IMR-90 (cell line): ENCODE measurements around the gene POU3F2. TPM values are rescaled to one million over a fixed set of nuclear protein-coding genes. Genes with fewer than 3 reads are reported as not detected.

Experiments used
- ATAC-seq: fragments of 200-7000 bp; cut with Tn5 transposase; 2 replicates; pipeline ENCODE4 v1.9.1; 2020; ENCODE audit warnings: low read depth, mild to moderate bottlenecking, moderate library complexity
- BruUV-seq: library from RNA; stranded (reverse); fragments of 400-500 nt; replicated peaks from 2 replicates; lab custom pipeline; 2021; lab: Mats Ljungman, UMichigan
- CTCF ChIA-PET: fragments of 300-600 bp; formaldehyde crosslinking; extraction: SDS; loops from one replicate; lab custom pipeline; 2021; ENCODE audit warnings: antibody characterized with exemption; lab: Yijun Ruan, JAX
- POLR2A ChIA-PET: fragments of 300-600 bp; sonication (Branson Sonifier 250); formaldehyde crosslinking; loops from one replicate; lab custom pipeline; 2022; ENCODE audit warnings: antibody characterized with exemption; ENCODE audit not compliant: unreplicated experiment; lab: Charles Lee
- DNase-seq: peaks from one replicate; pipeline ENCODE4 v3.0.0; 2013
- H2AFZ ChIP-seq: replicated peaks from 2 replicates; pipeline ENCODE3; 2013; ENCODE audit warnings: low read length, mild to moderate bottlenecking; ENCODE audit not compliant: poor library complexity
- H2AK5ac ChIP-seq: 2 replicates; pipeline ENCODE4 v1.6.1; 2013; ENCODE audit warnings: low read depth, low read length, inconsistent platforms
- H2AK9ac ChIP-seq: replicated peaks from 2 replicates; pipeline ENCODE3; 2013; ENCODE audit warnings: mild to moderate bottlenecking, low read depth, low read length, moderate library complexity; ENCODE audit not compliant: poor library complexity
- H2BK120ac ChIP-seq: 2 replicates; pipeline ENCODE4 v1.6.1; 2013; ENCODE audit warnings: low read depth, low read length, inconsistent platforms
- H2BK15ac ChIP-seq: 3 replicates; pipeline ENCODE4 v1.6.1; 2013; ENCODE audit warnings: low read depth, low read length, inconsistent platforms
- H2BK20ac ChIP-seq: 2 replicates; pipeline ENCODE4 v1.6.1; 2013; ENCODE audit warnings: low read depth, mild to moderate bottlenecking, inconsistent platforms, low read length, moderate library complexity
- H2BK5ac ChIP-seq: 2 replicates; pipeline ENCODE4 v1.6.1; 2013; ENCODE audit warnings: mild to moderate bottlenecking, low read depth, low read length, inconsistent platforms; ENCODE audit not compliant: poor library complexity, severe bottlenecking
- H3K14ac ChIP-seq: replicated peaks from 2 replicates; pipeline ENCODE4 v1.6.1; 2013; ENCODE audit warnings: low read depth, low read length, inconsistent platforms
- H3K18ac ChIP-seq: 2 replicates; pipeline ENCODE4 v1.6.1; 2013; ENCODE audit warnings: low read depth, low read length, control low read depth
- H3K23ac ChIP-seq: 2 replicates; pipeline ENCODE4 v1.6.1; 2013; ENCODE audit warnings: low read depth, low read length, inconsistent platforms
- H3K27ac ChIP-seq: 2 replicates; pipeline ENCODE4 v1.5.1; 2013; ENCODE audit warnings: mild to moderate bottlenecking, control low read depth, low read length; ENCODE audit not compliant: insufficient read depth
- H3K27me3 ChIP-seq: 2 replicates; pipeline ENCODE4 v1.6.1; 2013; ENCODE audit warnings: low read length; ENCODE audit not compliant: control insufficient read depth, insufficient read depth
- H3K36me3 ChIP-seq: 2 replicates; pipeline ENCODE4 v1.6.1; 2013; ENCODE audit warnings: low read length, mixed read lengths; ENCODE audit not compliant: control insufficient read depth, insufficient read depth
- H3K4ac ChIP-seq: 2 replicates; pipeline ENCODE4 v1.6.1; 2013; ENCODE audit warnings: low read depth, low read length, inconsistent platforms
- H3K4me1 ChIP-seq: 2 replicates; pipeline ENCODE4 v1.6.1; 2013; ENCODE audit warnings: low read length, mixed read lengths; ENCODE audit not compliant: control insufficient read depth, insufficient read depth
- H3K4me2 ChIP-seq: 2 replicates; pipeline ENCODE4 v1.6.1; 2013; ENCODE audit warnings: low read depth, mild to moderate bottlenecking, control low read depth, low read length, moderate library complexity
- H3K4me3 ChIP-seq: 2 replicates; pipeline ENCODE4 v1.5.1; 2013; ENCODE audit warnings: low read depth, mild to moderate bottlenecking, control low read depth, low read length, moderate library complexity; ENCODE audit not compliant: insufficient read depth
- H3K56ac ChIP-seq: 2 replicates; pipeline ENCODE4 v1.6.1; 2013; ENCODE audit warnings: low read length, inconsistent platforms; ENCODE audit not compliant: insufficient read depth; ENCODE audit errors: extremely low read depth
- H3K79me1 ChIP-seq, 2 experiments: 2 replicates each; pipeline ENCODE4 v1.6.1; 2013; ENCODE audit warnings: low read length in 2 of 2, inconsistent platforms in 1 of 2, low read depth in 1 of 2
- H3K9ac ChIP-seq: 2 replicates; pipeline ENCODE4 v1.6.1; 2013; ENCODE audit warnings: low read depth, low read length, control low read depth
- H3K9me1 ChIP-seq: 2 replicates; pipeline ENCODE4 v1.6.1; 2013; ENCODE audit warnings: low read length, inconsistent platforms; ENCODE audit not compliant: insufficient read depth
- H3K9me3 ChIP-seq: 2 replicates; pipeline ENCODE4 v1.6.1; 2013; ENCODE audit warnings: low read length; ENCODE audit not compliant: control insufficient read depth, insufficient read depth
- H4K20me1 ChIP-seq: 2 replicates; pipeline ENCODE4 v1.6.1; 2013; ENCODE audit warnings: low read length, inconsistent platforms; ENCODE audit not compliant: insufficient read depth
- H4K5ac ChIP-seq: 2 replicates; pipeline ENCODE4 v1.6.1; 2013; ENCODE audit warnings: mild to moderate bottlenecking, low read depth, low read length, control low read depth
- H4K8ac ChIP-seq, 2 experiments: 2 replicates each; pipeline ENCODE4 v1.6.1; 2013; ENCODE audit warnings: low read depth in 2 of 2, low read length in 2 of 2, control low read depth in 1 of 2, inconsistent platforms in 1 of 2
- H4K91ac ChIP-seq: 2 replicates; pipeline ENCODE4 v1.6.1; 2013; ENCODE audit warnings: low read depth, low read length, inconsistent platforms; ENCODE audit not compliant: insufficient read depth
- BHLHE40 ChIP-seq: fragments of 150-350 bp; IDR thresholded peaks from 2 replicates; pipeline ENCODE4 v1.6.1; 2016; ENCODE audit warnings: mild to moderate bottlenecking, low read depth, low read length
- CEBPB ChIP-seq: IDR thresholded peaks from 2 replicates; pipeline ENCODE4 v1.6.1; 2012; ENCODE audit warnings: low read depth, low read length, improper control_type of control experiment
- CHD1 ChIP-seq: IDR thresholded peaks from 2 replicates; pipeline ENCODE4 v1.6.1; 2012; ENCODE audit warnings: low read depth, low read length, improper control_type of control experiment
- CTCF ChIP-seq: conservative IDR thresholded peaks from 2 replicates; pipeline ENCODE4 v1.5.1; 2012; ENCODE audit warnings: mild to moderate bottlenecking, low read depth, low read length, improper control_type of control experiment
- ELK1 ChIP-seq: fragments of 150-350 bp; IDR thresholded peaks from 2 replicates; pipeline ENCODE4 v1.6.1; 2016; ENCODE audit warnings: low read depth, mild to moderate bottlenecking, low read length, moderate library complexity, borderline replicate concordance
- FOS ChIP-seq: fragments of 150-350 bp; IDR thresholded peaks from 2 replicates; pipeline ENCODE4 v1.6.1; 2016; ENCODE audit warnings: low read depth, low read length
- MAFK ChIP-seq: IDR thresholded peaks from 2 replicates; pipeline ENCODE4 v1.6.1; 2012; ENCODE audit warnings: low read depth, low read length, improper control_type of control experiment
- MAZ ChIP-seq: IDR thresholded peaks from 2 replicates; pipeline ENCODE4 v1.6.1; 2012; ENCODE audit warnings: low read depth, mild to moderate bottlenecking, low read length, improper control_type of control experiment, moderate library complexity, borderline replicate concordance
- MXI1 ChIP-seq: IDR thresholded peaks from 2 replicates; pipeline ENCODE4 v1.6.1; 2012; ENCODE audit warnings: low read depth, mild to moderate bottlenecking, low read length, moderate library complexity, borderline replicate concordance
- NFE2L2 ChIP-seq: fragments of 150-350 bp; IDR thresholded peaks from 2 replicates; pipeline ENCODE4 v1.6.1; 2016; ENCODE audit warnings: low read depth, mild to moderate bottlenecking, low read length
- POLR2A ChIP-seq: IDR thresholded peaks from 2 replicates; pipeline ENCODE4 v1.6.1; 2012; ENCODE audit warnings: mild to moderate bottlenecking, low read depth, low read length
- RAD21 ChIP-seq: IDR thresholded peaks from 2 replicates; pipeline ENCODE4 v1.6.1; 2012; ENCODE audit warnings: low read length, improper control_type of control experiment
- RCOR1 ChIP-seq: IDR thresholded peaks from 2 replicates; pipeline ENCODE4 v1.6.1; 2012; ENCODE audit warnings: mild to moderate bottlenecking, low read length, improper control_type of control experiment; ENCODE audit not compliant: insufficient replicate concordance
- RFX5 ChIP-seq: IDR thresholded peaks from 2 replicates; pipeline ENCODE4 v1.8.0; 2012; ENCODE audit warnings: low read depth, mild to moderate bottlenecking, low read length, moderate library complexity
- SMC3 ChIP-seq: fragments of 150-350 bp; IDR thresholded peaks from 2 replicates; pipeline ENCODE4 v1.6.1; 2016; ENCODE audit warnings: low read depth, mild to moderate bottlenecking, antibody characterized with exemption, low read length, moderate library complexity
- USF2 ChIP-seq: fragments of 150-350 bp; IDR thresholded peaks from 2 replicates; pipeline ENCODE4 v1.6.1; 2017; ENCODE audit warnings: mild to moderate bottlenecking, antibody characterized with exemption, low read length, low read depth
- WGBS, 2 experiments: methylation state at CpG; one replicate each; pipeline versions ENCODE4 v1.1.5 to v1.1.7; 2013; ENCODE audit warnings: missing lambda C conversion rate in 2 of 2; ENCODE audit not compliant: insufficient read length in 1 of 2; ENCODE audit errors: extremely low coverage in 2 of 2; 5-methylcytosine and 5-hydroxymethylcytosine counted together
- dilution Hi-C: fragments of 300-500 bp; cut with HindIII; formaldehyde crosslinking; loops from one replicate; pipeline ENCODE4 v1.14.3; 2018; ENCODE audit warnings: low sequenced_read_pairs; ENCODE audit not compliant: unreplicated experiment
- in situ Hi-C: fragments of 300-500 bp; cut with MboI; formaldehyde crosslinking; loops from 3 replicates; pipeline ENCODE4 v1.14.3; 2019; ENCODE audit warnings: low sequenced_read_pairs, inconsistent platforms, mixed read lengths
- intact Hi-C: fragments of 100-400 bp; cut with micrococcal nuclease; formaldehyde crosslinking; loops from 2 replicates; pipeline ENCODE4 v1.10.0; 2022
- polyA plus RNA-seq, 3 experiments: library from polyadenylated mRNA; depleted of rRNA; stranded (reverse); fragments of >200 nt; gene quantifications; 2 replicates each; pipeline ENCODE4 v1.2.3, GENCODE V29; 2012; ENCODE audit warnings: low replicate concordance in 1 of 3
- total RNA-seq: library from RNA; depleted of rRNA; stranded (reverse); fragments of >200 nt; gene quantifications from 2 replicates; pipeline ENCODE4 v1.2.3, GENCODE V29; 2012

Gene POU3F2
- total and polyA plus RNA-seq, 2 of the 4 experiments (the other 2 are of a cell fraction): not detected

GRCh38 chr6:98864497-98864896 is 30.1 kb downstream of the POU3F2 start:
- Histone ChIP-seq H2AK5ac (no peak overlapping the region), H2BK15ac (no peak overlapping the region), H3K27me3 (no peaks in the 10 kb centered on the region), H3K79me1 (no peaks in the 10 kb centered on the region), H3K9me1 (0 out of 2 replicates have a peak, but pooled peaks cover 3% of the 10 kb centered on the region), H3K4me1 (no peaks in the 10 kb centered on the region), H3K9me3 (no peaks in the 10 kb centered on the region), H3K4me3 (no peak overlapping the region), H3K14ac (no peak overlapping the region), H2BK5ac (no peak overlapping the region), H3K18ac (no peak overlapping the region), H3K23ac (no peak overlapping the region), H4K91ac (no peak overlapping the region), H4K8ac (no peak overlapping the region), H3K36me3 (0 out of 2 replicates have a peak, but pooled peaks cover 1% of the 10 kb centered on the region), H3K9ac (no peak overlapping the region), H3K4me2 (no peak overlapping the region), H2AK9ac (no peak overlapping the region), H3K27ac (no peak overlapping the region), H4K5ac (no peak overlapping the region), H3K56ac (no peak overlapping the region), H2BK20ac (no peak overlapping the region), H2BK120ac (no peak overlapping the region), H3K4ac (no peak overlapping the region), H4K20me1 (no peaks in the 10 kb centered on the region; the same call in 1 of the 2 replicates), H2AFZ (no peak overlapping the region)
- no CpG with 5 or more reads among the region's 6 CpGs for WGBS, 2 experiments
- dilution Hi-C loops (no loop called here), intact Hi-C loops (no loop called here), in situ Hi-C loops (no loop called here)
- no TSS peak for BruUV-seq
- no peak for DNase-seq
- ChIA-PET POLR2A (no interaction called here), CTCF (interaction anchor here (0.7 kb wide), 1 partner anchor 1045 kb away, joined by 4 read pairs; no protein-coding TSS in a partner anchor)
- TF ChIP-seq MXI1: no peak
- no peak for TF ChIP-seq MAZ
- TF ChIP-seq BHLHE40: no peak
- TF ChIP-seq POLR2A: no peak
- no peak for TF ChIP-seq CTCF
- no peak for TF ChIP-seq RFX5
- TF ChIP-seq ELK1: no peak
- no peak for TF ChIP-seq NFE2L2
- TF ChIP-seq SMC3: no peak
- no peak for TF ChIP-seq FOS
- no peak for TF ChIP-seq RAD21
- no peak for TF ChIP-seq CEBPB
- no peak for TF ChIP-seq CHD1
- no peak for TF ChIP-seq USF2
- no peak for TF ChIP-seq RCOR1
- TF ChIP-seq MAFK: no peak
- no peak for ATAC-seq
